Loucy (cell line): ENCODE measurements around the gene CFAP20.

Experiments
- CTCF ChIP-seq: fragments of 200-600 bp; sonication (generic); conservative IDR thresholded peaks from 2 replicates; pipeline ENCODE4 v1.5.1; 2014; ENCODE audit warnings: mild to moderate bottlenecking, antibody characterized with exemption, low read length
- EZH2phosphoT487 ChIP-seq: fragments of 200-600 bp; IDR thresholded peaks from 2 replicates; pipeline ENCODE4 v1.6.1; 2018; ENCODE audit warnings: antibody characterized with exemption, mild to moderate bottlenecking, moderate library complexity, borderline replicate concordance

GRCh38 chr16:58126451-58126961 is 2.7 kb downstream of the CFAP20 start:
- TF ChIP-seq CTCF = no peak
- TF ChIP-seq EZH2phosphoT487 = no peak
